C4-2B (cell line): Measurements from ENCODE around the gene WTAP.

Source experiments
- ZFX ChIP-seq: fragments of 450-650 bp; IDR thresholded peaks from 2 replicates; pipeline ENCODE4 v1.6.1; 2017
- TF ChIP-seq, protein P1 (sequence below): fragments of 450-650 bp; conservative IDR thresholded peaks from 2 replicates; pipeline ENCODE4 v1.5.1; 2017; ENCODE audit warnings: mild to moderate bottlenecking

DNA sequence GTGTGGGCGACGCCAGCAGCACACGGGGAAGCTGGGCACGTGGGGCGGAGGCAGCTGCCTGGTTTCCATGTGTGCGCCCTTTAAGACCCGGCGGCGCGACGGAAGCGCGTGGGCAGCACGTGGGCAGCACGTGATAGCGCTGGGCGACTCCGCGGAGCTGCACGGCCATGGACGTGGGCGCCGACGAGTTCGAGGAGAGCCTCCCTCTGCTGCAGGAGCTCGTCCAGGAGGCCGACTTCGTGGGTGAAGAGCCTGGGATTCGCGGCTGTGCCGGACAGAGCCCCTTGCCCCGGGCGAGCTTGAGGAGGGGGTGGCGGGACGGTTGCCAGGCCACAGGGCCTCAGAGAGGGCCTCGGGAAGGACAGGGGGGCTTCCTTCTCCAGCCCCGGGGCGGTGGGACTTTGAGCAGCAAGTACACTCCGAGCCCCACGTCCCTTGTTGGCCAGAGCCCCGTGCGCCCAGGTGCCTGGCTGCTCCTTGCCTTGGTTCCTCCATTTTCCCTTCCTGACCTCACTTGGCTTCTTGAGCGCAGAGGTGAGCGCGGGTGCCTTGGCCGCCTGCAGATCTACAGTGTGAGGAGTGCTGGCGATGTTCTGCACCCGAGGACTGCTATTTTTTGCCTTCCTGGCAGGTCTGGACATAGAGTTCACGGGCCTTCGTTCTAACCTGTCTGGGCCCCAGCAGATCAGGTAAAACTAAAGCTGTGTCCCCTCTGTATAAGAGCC, 73.0 kb downstream of the WTAP start, which contains the start of gene PNLDC1:
- TF ChIP-seq, protein P1, sequence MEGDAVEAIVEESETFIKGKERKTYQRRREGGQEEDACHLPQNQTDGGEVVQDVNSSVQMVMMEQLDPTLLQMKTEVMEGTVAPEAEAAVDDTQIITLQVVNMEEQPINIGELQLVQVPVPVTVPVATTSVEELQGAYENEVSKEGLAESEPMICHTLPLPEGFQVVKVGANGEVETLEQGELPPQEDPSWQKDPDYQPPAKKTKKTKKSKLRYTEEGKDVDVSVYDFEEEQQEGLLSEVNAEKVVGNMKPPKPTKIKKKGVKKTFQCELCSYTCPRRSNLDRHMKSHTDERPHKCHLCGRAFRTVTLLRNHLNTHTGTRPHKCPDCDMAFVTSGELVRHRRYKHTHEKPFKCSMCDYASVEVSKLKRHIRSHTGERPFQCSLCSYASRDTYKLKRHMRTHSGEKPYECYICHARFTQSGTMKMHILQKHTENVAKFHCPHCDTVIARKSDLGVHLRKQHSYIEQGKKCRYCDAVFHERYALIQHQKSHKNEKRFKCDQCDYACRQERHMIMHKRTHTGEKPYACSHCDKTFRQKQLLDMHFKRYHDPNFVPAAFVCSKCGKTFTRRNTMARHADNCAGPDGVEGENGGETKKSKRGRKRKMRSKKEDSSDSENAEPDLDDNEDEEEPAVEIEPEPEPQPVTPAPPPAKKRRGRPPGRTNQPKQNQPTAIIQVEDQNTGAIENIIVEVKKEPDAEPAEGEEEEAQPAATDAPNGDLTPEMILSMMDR, result no peak
- TF ChIP-seq ZFX, result no peak
